ENCODE measurements around the gene ARHGEF4.
A peak's percentile ranks its signal among the peaks of the same experiment; 100 is the strongest.

The ARHGEF4 gene

GRCh38 chr2:130915595-130916437, 79.1 kb downstream of the ARHGEF4 start:
- TF ChIP-seq CTCF (conservative IDR thresholded peaks at IDR 0.05; ENCODE audit: low read depth, low read length): no peak
- H3K4me3 ChIP-seq (ENCODE audit: low read length): no peak overlapping the region
- DNase-seq (ENCODE audit: low read depth): no peak

- TF ChIP-seq CTCF (conservative IDR thresholded peaks at IDR 0.05; ENCODE audit: low read depth, low read length): no peak
- H3K4me3 ChIP-seq (ENCODE audit: low read length): no peak overlapping the region
- no peak for DNase-seq (ENCODE audit: low read depth)
Measured at GRCh38 chr2:130916438-130916705, 79.7 kb downstream of the ARHGEF4 start.

- TF ChIP-seq CTCF (conservative IDR thresholded peaks at IDR 0.05; ENCODE audit: low read depth, low read length): no peak
- H3K4me3 ChIP-seq (ENCODE audit: low read length): no peak overlapping the region
- DNase-seq (ENCODE audit: low read depth): no peak
Measured at GRCh38 chr2:130917006-130917688, 80.4 kb downstream of the ARHGEF4 start.

- TF ChIP-seq CTCF (conservative IDR thresholded peaks at IDR 0.05; ENCODE audit: low read depth, low read length): no peak
- DNase-seq (ENCODE audit: low read depth): no peak
Measured at GRCh38 chr2:130918393-130918792, 81.7 kb downstream of the ARHGEF4 start.

GRCh38 chr2:130920415-130921163, 83.9 kb downstream of the ARHGEF4 start:
- H3K4me3 ChIP-seq (ENCODE audit: low read length): no peak overlapping the region
- peak; percentile 12 for DNase-seq (ENCODE audit: low read depth)
- TF ChIP-seq CTCF (conservative IDR thresholded peaks at IDR 0.05; ENCODE audit: low read depth, low read length): peak; percentile 98

More at GRCh38 chr2:130918393-130918792, 81.7 kb downstream of the ARHGEF4 start:
- H3K4me3 ChIP-seq (ENCODE audit: low read length): no peak overlapping the region

- DNase-seq (ENCODE audit: low read depth): no peak
- H3K4me3 ChIP-seq (ENCODE audit: low read length): no peak overlapping the region
- TF ChIP-seq CTCF (conservative IDR thresholded peaks at IDR 0.05; ENCODE audit: low read depth, low read length): no peak
Measured at GRCh38 chr2:130921164-130921476, 84.4 kb downstream of the ARHGEF4 start.

Measured in retinal pigment epithelial cell (primary cell).